GM12891 (cell line): ENCODE measurements around the gene CNTD1.

ENCODE experiments used
- POLR2A ChIP-seq: IDR thresholded peaks from 2 replicates; pipeline ENCODE4 v1.6.1; 2011; ENCODE audit warnings: low read depth, low read length, control low read depth
- POLR2AphosphoS5 ChIP-seq: IDR thresholded peaks from 2 replicates; pipeline ENCODE4 v1.6.1; 2011; ENCODE audit warnings: low read depth, low read length, control low read depth
- POU2F2 ChIP-seq: IDR thresholded peaks from 2 replicates; pipeline ENCODE4 v1.6.1; 2011; ENCODE audit warnings: low read depth, mild to moderate bottlenecking, control low read depth, low read length, moderate library complexity
- SPI1 ChIP-seq: IDR thresholded peaks from 2 replicates; pipeline ENCODE4 v1.6.1; 2011; ENCODE audit warnings: low read depth, low read length, control low read depth
- TAF1 ChIP-seq: IDR thresholded peaks from 2 replicates; pipeline ENCODE4 v1.6.1; 2011; ENCODE audit warnings: low read depth, low read length, control low read depth

DNA sequence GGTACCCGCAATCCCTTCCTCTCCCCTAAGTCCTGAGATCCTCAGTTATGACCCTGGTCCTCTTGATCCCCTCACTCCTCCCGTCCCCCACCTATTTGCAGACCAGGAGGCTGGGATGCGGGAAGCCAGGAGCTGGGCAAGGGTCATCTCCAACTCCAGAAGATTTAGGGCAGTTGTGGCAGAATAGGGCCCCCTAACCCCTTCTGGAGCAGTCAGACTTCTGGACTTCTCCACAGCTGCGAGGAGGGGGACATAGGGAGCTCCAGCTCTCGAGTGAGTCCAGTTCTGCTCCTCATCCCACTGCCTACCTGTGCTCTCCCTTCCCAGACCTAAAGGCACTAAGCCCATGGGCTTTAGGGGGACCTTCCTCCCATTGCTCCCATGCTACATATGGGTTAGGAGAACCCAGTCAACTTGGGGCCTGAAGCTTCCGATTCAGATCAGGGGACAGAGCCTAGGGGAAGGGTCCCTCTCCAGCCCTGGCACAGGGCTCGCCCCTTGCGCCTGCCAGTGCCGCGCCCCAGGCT is 17.0 kb upstream of the CNTD1 start:
- TF ChIP-seq POLR2A (no peak), POLR2AphosphoS5 (no peak), POU2F2 (no peak), TAF1 (no peak), SPI1 (no peak)
